Peyer's patch (tissue), 4 donors: ENCODE data around the gene E2F4.

Source experiments
- POLR2A ChIP-seq, 2 donors: fragments of 450-650 bp; IDR thresholded peaks; one replicate each; pipeline ENCODE4 v1.5.1; 2017; ENCODE audit warnings: antibody characterized with exemption in 2 of 2, mild to moderate bottlenecking in 2 of 2, moderate library complexity in 2 of 2
- TF ChIP-seq, protein P1 (sequence below), 6 experiments: fragments of 450-650 bp in 4 of 6; fragments of 200-600 bp in 2 of 6; sonication (generic) in 1 of 6; IDR thresholded peaks; one replicate each; pipeline ENCODE4 v1.5.1; 2017 to 2019; ENCODE audit warnings: antibody characterized with exemption in 6 of 6, mild to moderate bottlenecking in 3 of 6, moderate library complexity in 1 of 6

DNA sequence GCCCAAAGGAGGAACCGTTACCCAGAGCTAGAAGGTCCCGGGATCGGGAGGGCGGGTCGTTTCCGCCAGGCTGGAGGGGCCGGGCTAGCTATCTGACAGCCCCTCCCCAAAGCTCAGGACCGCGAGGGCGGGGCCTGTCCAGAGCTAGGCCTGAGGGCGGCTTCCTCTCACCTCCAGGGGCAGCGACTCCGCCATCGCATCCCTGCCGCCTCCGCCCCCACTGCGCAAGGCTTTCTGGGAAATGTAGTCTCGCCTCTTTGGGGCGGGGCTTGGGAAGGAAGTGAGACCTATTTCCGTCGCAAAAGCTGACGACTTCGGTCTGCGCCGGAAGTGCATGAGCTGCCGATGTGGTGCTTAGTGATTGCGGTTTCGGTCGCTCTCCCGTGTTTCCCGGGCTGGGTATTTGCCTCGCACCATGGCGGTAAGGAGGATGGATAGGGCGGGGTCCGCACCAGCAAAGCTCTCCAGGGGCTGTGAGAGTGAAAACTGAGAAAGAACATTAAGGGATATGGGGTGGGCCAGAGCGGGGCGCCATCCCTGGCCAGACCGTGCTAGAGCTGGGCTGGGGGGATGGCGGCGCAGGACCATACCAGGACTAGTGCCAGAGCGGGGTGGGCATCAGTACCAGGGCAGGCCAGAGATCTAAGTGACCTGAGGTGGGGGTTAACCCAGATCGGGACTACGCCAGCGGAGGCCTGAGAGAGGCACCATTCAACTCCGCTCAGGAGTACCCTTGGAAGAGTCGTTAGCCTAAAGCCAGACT is 35.0 kb downstream of the E2F4 start, which contains the start of gene TMEM208:
- TF ChIP-seq, protein P1, sequence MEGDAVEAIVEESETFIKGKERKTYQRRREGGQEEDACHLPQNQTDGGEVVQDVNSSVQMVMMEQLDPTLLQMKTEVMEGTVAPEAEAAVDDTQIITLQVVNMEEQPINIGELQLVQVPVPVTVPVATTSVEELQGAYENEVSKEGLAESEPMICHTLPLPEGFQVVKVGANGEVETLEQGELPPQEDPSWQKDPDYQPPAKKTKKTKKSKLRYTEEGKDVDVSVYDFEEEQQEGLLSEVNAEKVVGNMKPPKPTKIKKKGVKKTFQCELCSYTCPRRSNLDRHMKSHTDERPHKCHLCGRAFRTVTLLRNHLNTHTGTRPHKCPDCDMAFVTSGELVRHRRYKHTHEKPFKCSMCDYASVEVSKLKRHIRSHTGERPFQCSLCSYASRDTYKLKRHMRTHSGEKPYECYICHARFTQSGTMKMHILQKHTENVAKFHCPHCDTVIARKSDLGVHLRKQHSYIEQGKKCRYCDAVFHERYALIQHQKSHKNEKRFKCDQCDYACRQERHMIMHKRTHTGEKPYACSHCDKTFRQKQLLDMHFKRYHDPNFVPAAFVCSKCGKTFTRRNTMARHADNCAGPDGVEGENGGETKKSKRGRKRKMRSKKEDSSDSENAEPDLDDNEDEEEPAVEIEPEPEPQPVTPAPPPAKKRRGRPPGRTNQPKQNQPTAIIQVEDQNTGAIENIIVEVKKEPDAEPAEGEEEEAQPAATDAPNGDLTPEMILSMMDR (IDR thresholded peaks at IDR 0.05), result peak in 4 of 6 experiments; percentile 7 to 41 (median 24)
- peak; percentile 66 to 67 for TF ChIP-seq POLR2A (IDR thresholded peaks at IDR 0.05)
